GF-D8 (cell line): ENCODE data around the gene FGF1.

ENCODE experiments used
- DNase-seq: peaks from one replicate; lab custom pipeline; 2025; lab: John Stamatoyannopoulos, UW

Gene FGF1

GRCh38 chr5:142696379-142696778 is 10.5 kb upstream of the FGF1 start:
- DNase-seq: no peak

GRCh38 chr5:142694092-142694856 is 8.4 kb upstream of the FGF1 start:
- no peak for DNase-seq

- no peak for DNase-seq
These were observed 6.5 kb upstream of the FGF1 start for GRCh38 chr5:142692321-142692894.

GRCh38 chr5:142690667-142691066 is 4.8 kb upstream of the FGF1 start:
- DNase-seq: no peak

- no peak for DNase-seq
These were observed 3.2 kb upstream of the FGF1 start for GRCh38 chr5:142689081-142689480.

- no peak for DNase-seq
These were observed 2.5 kb upstream of the FGF1 start for GRCh38 chr5:142688281-142688989.

GRCh38 chr5:142686968-142687367 is 1.1 kb upstream of the FGF1 start:
- no peak for DNase-seq

- no peak for DNase-seq
These were observed 382 bp upstream of the FGF1 start for GRCh38 chr5:142686210-142686734.

GRCh38 chr5:142684508-142685041 is 1.3 kb downstream of the FGF1 start:
- no peak for DNase-seq

- no peak for DNase-seq
These were observed 1.9 kb downstream of the FGF1 start for GRCh38 chr5:142683881-142684505.

- no peak for DNase-seq
These were observed 2.8 kb downstream of the FGF1 start for GRCh38 chr5:142683116-142683515.

GRCh38 chr5:142680605-142681259 is 5.2 kb downstream of the FGF1 start:
- DNase-seq: no peak

- DNase-seq: no peak
These were observed 6.1 kb downstream of the FGF1 start for GRCh38 chr5:142679744-142680143.

- DNase-seq: no peak
These were observed 7.4 kb downstream of the FGF1 start for GRCh38 chr5:142678529-142678928.

- no peak for DNase-seq
These were observed 8.7 kb downstream of the FGF1 start for GRCh38 chr5:142677198-142677597.

- DNase-seq: no peak
These were observed 9.6 kb downstream of the FGF1 start for GRCh38 chr5:142676318-142676717.

GRCh38 chr5:142674531-142675469 is 11.1 kb downstream of the FGF1 start:
- no peak for DNase-seq

GRCh38 chr5:142671801-142672200 is 14.1 kb downstream of the FGF1 start:
- no peak for DNase-seq

GRCh38 chr5:142671266-142671665 is 14.6 kb downstream of the FGF1 start:
- DNase-seq: no peak

- DNase-seq: no peak
These were observed 15.1 kb downstream of the FGF1 start for GRCh38 chr5:142670804-142671203.

- DNase-seq: no peak
These were observed 16.4 kb downstream of the FGF1 start for GRCh38 chr5:142669477-142669876.
